Upper lobe of left lung (tissue), 6 donors: ENCODE measurements around the gene METTL27. TPM values are rescaled to one million over a fixed set of nuclear protein-coding genes. Genes with fewer than 3 reads are reported as not detected.
"Not testable (repeated sequence)": the region's sequence is repeated elsewhere in the genome, so short reads cannot be mapped to it uniquely, and the experiment has no call there.

Source experiments
- ATAC-seq, 2 donors: fragments of 200-7000 bp; cut with Tn5 transposase; one replicate each; pipeline ENCODE4 v1.9.1; 2022; ENCODE audit warnings: mild to moderate bottlenecking in 2 of 2, moderate library complexity in 2 of 2; ENCODE audit not compliant: low FRiP score in 2 of 2
- DNase-seq, 2 donors: peaks; one replicate each; pipeline ENCODE4 v3.0.0-alpha.2; 2019 to 2020
- H3K27ac ChIP-seq, 4 donors: fragments of 200-600 bp; sonication (generic); one replicate each; pipeline ENCODE4 v1.5.1; 2016 to 2019
- H3K27me3 ChIP-seq, 4 donors: fragments of 200-600 bp; sonication (generic); one replicate each; pipeline ENCODE4 v1.5.1; 2017 to 2019
- H3K36me3 ChIP-seq, 4 donors: fragments of 200-600 bp; sonication (generic); one replicate each; pipeline ENCODE4 v1.5.1; 2016 to 2019
- H3K4me1 ChIP-seq, 4 donors: fragments of 200-600 bp; sonication (generic); one replicate each; pipeline ENCODE4 v1.5.1; 2018 to 2019
- H3K4me3 ChIP-seq, 4 donors: fragments of 200-600 bp; sonication (generic); one replicate each; pipeline ENCODE4 v1.5.1; 2017 to 2019; ENCODE audit warnings: mild to moderate bottlenecking in 2 of 4, moderate library complexity in 1 of 4
- H3K9me3 ChIP-seq, 4 donors: fragments of 200-600 bp; sonication (generic); one replicate each; pipeline ENCODE4 v1.5.1; 2018 to 2019
- EP300 ChIP-seq, 4 donors: sonication (generic); formaldehyde crosslinking; IDR thresholded peaks; one replicate each; pipeline ENCODE4 v1.5.1; 2017; ENCODE audit warnings: antibody characterized with exemption in 4 of 4, control low read depth in 2 of 4
- POLR2A ChIP-seq, 4 donors: fragments of 450-650 bp; IDR thresholded peaks; one replicate each; pipeline ENCODE4 v1.5.1; 2016 to 2017; ENCODE audit warnings: antibody characterized with exemption in 4 of 4, mild to moderate bottlenecking in 2 of 4
- POLR2AphosphoS5 ChIP-seq, 2 donors: sonication (generic); formaldehyde crosslinking; IDR thresholded peaks; one replicate each; pipeline ENCODE4 v1.5.1; 2017; ENCODE audit warnings: antibody characterized with exemption in 2 of 2
- WGBS, 2 donors: methylation state at CpG; one replicate each; pipeline ENCODE4 v1.1.5; 2017 to 2018; 5-methylcytosine and 5-hydroxymethylcytosine counted together
- total RNA-seq, 6 donors: library from RNA; depleted of rRNA in 4 of 6; stranded (reverse); fragments of >200 nt in 4 of 6; gene quantifications; one replicate each; pipeline versions ENCODE4 v1.1.0 to v1.2.1, GENCODE V29; 2016 to 2021
- TF ChIP-seq, protein P1 (sequence below), 6 experiments: fragments of 450-650 bp in 4 of 6; fragments of 200-600 bp in 2 of 6; sonication (generic) in 2 of 6; IDR thresholded peaks; one replicate each; pipeline ENCODE4 v1.5.1; 2016 to 2019; ENCODE audit warnings: antibody characterized with exemption in 6 of 6
- donor health status: DM: no; HTN: no; CAD: no; lungs with moderate emphysema.
- donor health status: DM: no; HTN: yes; CAD: no; lungs with severe emphysema.

Gene METTL27
- total RNA-seq, 6 donors from 2014 or later: 3.0 to 23.0 (median 7.2) TPM

DNA sequence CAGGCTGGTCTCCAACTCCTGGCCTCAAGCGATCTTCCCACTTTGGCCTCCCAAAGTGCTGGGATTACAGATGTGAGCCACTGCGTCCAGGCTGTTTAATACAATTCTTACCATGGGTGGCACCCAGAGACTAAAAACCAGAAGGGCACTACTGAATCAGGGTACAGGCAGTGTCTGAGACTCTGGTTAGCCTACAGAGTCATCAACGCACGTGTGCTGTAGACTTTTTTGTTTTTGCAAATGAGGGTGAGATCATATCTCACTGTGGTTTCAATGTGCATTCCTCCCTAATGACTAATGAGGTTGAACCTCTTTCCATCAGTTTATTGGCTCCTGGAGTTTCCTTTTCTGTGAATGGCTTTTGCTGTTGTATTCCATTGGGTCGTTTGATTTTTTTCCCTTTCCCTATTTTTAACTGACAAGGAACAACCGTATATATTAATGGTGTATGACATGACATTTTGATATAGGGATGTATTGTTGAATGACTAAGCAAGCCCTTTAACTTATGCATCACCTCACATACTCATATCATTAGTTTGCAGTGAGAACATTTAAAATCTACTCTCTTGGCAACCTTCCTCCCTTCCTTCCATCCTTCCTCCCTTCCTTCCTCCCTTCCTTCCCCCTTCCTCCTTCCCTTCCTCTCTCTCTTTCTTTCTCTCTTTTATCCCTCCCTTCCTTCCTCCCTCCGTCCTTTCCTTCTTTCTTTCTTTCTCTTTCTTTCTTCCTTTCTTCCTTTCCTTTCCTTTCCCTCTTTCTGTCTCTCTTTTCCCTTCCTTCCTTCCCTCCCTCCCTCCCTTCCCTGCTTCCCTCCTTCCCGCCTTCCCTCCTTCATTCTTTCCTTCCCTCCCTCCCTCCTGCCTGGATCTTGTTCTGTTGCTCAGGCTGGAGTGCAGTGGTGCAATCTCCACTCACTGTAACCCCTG is 9.4 kb upstream of the METTL27 start:
- peaks cover 16 to 25% (median 23%) of the 10 kb centered on the region in 4 donors for H3K4me1 ChIP-seq
- no peaks in the 10 kb centered on the region for H3K9me3 ChIP-seq
- H3K36me3 ChIP-seq: no peaks in the 10 kb centered on the region
- no peaks in the 10 kb centered on the region for H3K27me3 ChIP-seq
- no peak for DNase-seq
- TF ChIP-seq EP300 (IDR thresholded peaks at IDR 0.05) (peak in 1 of 4 donors; percentile 25), POLR2AphosphoS5 (IDR thresholded peaks at IDR 0.05) (peak; percentile 9 to 44), POLR2A (IDR thresholded peaks at IDR 0.05) (no peak)
- TF ChIP-seq, protein P1, sequence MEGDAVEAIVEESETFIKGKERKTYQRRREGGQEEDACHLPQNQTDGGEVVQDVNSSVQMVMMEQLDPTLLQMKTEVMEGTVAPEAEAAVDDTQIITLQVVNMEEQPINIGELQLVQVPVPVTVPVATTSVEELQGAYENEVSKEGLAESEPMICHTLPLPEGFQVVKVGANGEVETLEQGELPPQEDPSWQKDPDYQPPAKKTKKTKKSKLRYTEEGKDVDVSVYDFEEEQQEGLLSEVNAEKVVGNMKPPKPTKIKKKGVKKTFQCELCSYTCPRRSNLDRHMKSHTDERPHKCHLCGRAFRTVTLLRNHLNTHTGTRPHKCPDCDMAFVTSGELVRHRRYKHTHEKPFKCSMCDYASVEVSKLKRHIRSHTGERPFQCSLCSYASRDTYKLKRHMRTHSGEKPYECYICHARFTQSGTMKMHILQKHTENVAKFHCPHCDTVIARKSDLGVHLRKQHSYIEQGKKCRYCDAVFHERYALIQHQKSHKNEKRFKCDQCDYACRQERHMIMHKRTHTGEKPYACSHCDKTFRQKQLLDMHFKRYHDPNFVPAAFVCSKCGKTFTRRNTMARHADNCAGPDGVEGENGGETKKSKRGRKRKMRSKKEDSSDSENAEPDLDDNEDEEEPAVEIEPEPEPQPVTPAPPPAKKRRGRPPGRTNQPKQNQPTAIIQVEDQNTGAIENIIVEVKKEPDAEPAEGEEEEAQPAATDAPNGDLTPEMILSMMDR (IDR thresholded peaks at IDR 0.05): no peak
- WGBS, 2 donors: 38 to 44% methylated on average over 7 of the region's 8 CpGs
- H3K27ac ChIP-seq: peak overlapping the region; percentile 69 to 85 (median 74)
- ATAC-seq: peak; percentile 81 to 86
- H3K4me3 ChIP-seq: no peak overlapping the region

DNA sequence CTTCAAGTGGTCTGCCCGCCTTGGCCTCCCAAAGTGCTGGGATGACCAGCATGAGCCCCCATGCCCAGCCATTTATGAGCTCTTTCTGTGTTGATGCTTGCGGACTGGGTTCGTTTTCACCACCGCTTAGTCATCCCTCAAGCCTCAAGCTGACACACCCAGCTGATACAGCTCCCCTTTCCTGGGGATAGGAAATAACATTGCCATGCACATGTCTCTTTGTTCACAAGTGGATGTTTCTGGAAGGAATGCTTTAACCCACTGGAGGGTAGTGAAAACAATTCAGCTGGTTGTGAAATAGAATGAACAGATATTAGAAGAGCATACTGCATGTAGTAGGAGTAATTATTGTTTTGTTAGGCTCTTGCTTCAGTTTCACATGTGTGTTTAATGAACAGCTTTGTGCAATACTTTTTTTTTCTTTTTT is 8.5 kb upstream of the METTL27 start:
- DNase-seq: no peak
- no peaks in the 10 kb centered on the region for H3K27me3 ChIP-seq
- H3K4me3 ChIP-seq: no peak overlapping the region
- TF ChIP-seq POLR2A (IDR thresholded peaks at IDR 0.05): no peak
- TF ChIP-seq, protein P1 (IDR thresholded peaks at IDR 0.05): no peak
- peak in 1 of 2 donors; percentile 64 for TF ChIP-seq POLR2AphosphoS5 (IDR thresholded peaks at IDR 0.05)
- peak in 1 of 4 donors; percentile 24 for TF ChIP-seq EP300 (IDR thresholded peaks at IDR 0.05)
- H3K9me3 ChIP-seq: no peaks in the 10 kb centered on the region
- no peaks in the 10 kb centered on the region for H3K36me3 ChIP-seq
- WGBS, 2 donors: 50 to 57% methylated on average over 4 of the region's 4 CpGs
- peak; percentile 66 to 86 for ATAC-seq
- H3K27ac ChIP-seq: peak overlapping the region; percentile 69 to 85 (median 74)
- H3K4me1 ChIP-seq: peaks cover 15 to 24% (median 22%) of the 10 kb centered on the region in 4 donors

DNA sequence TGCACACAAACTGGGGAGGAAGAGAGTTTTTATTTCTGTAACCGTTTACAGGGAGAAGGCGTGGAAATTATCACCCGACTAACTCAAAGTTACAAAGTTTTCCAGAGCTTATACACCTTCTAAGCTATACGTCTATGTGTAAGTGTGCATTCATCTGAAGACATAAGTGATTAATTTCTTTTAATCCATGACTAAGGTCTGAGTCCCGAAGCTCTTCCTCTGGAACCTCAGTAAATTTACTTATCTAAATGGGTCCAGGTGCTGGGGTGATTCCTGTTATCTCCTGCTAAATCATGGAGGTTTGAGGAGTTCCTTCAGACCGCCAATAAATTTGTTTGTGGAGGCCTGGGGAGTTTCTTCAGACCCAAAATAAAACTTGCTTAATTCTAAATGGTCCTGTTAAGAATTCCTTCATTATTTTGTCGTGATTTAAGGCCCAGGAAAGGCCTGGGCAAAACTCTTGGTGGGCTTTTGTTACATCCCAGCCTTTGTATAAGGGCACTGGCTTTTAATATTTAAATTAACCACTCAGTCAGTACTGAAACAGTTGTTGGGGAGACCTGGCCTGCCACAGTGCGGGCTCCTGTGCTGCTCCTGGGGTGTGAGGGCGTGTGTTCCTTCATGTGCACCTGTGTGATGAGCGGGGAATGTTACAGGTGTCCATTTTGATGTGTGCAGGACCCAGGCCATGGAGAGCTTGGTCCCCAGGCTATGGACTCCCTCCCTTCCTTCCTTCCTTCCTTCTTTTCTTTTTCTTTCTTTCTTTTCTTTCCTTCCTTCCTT is 5.8 kb upstream of the METTL27 start:
- Histone ChIP-seq H3K27me3 (no peaks in the 10 kb centered on the region), H3K4me3 (no peak overlapping the region), H3K27ac (no peak overlapping the region), H3K36me3 (no peaks in the 10 kb centered on the region), H3K4me1 (peaks cover 12 to 29% (median 25%) of the 10 kb centered on the region in 4 donors), H3K9me3 (no peaks in the 10 kb centered on the region)
- DNase-seq (no peak), ATAC-seq (no peak)
- TF ChIP-seq, protein P1 (IDR thresholded peaks at IDR 0.05): no peak
- TF ChIP-seq POLR2A (IDR thresholded peaks at IDR 0.05): no peak
- TF ChIP-seq POLR2AphosphoS5 (IDR thresholded peaks at IDR 0.05): no peak
- no peak for TF ChIP-seq EP300 (IDR thresholded peaks at IDR 0.05)
- 94% methylated on average over 10 of the region's 10 CpGs for WGBS, 2 donors

DNA sequence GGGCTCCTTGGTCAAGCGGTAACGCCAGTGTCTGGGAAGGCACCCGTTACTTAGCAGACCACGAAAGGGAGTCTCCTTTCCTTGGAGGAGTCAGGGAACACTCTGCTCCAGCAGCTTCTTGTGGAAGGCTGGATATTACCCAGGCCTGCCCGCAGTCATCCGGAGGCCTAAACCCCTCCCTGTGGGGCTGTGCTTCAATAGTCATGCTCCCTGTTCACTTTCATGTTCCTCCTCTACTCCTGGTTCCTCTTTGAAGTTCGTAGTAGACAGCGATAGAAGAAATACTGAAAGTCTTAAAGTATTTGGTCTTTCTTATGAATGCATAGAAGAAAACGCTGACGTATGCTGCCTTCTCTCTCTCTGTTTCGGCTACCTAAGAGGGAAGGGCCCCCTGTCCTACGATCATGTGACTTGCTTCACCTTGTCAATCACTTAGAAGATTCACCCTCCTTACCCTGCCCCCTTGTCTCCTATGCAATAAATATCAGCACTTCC is 3.4 kb upstream of the METTL27 start:
- H3K4me1 ChIP-seq: peaks cover 8 to 33% (median 19%) of the 10 kb centered on the region in 4 donors
- not testable (repeated sequence) for H3K27me3 ChIP-seq, ATAC-seq, H3K4me3 ChIP-seq, H3K9me3 ChIP-seq, H3K27ac ChIP-seq, DNase-seq, H3K36me3 ChIP-seq
- 67 to 72% methylated on average over 12 of the region's 12 CpGs for WGBS, 2 donors
- peak in 1 of 4 donors; percentile 44 for TF ChIP-seq POLR2A (IDR thresholded peaks at IDR 0.05)
